C4-2B (cell line): ENCODE data around the gene GNGT2.
"Not testable (repeated sequence)": the region's sequence is repeated elsewhere in the genome, so short reads cannot be mapped to it uniquely, and the experiment has no call there.

Experiments
- H3K27ac ChIP-seq: fragments of 450-650 bp; 2 replicates; pipeline ENCODE4 v1.5.1; 2017
- ZFX ChIP-seq: fragments of 450-650 bp; IDR thresholded peaks from 2 replicates; pipeline ENCODE4 v1.6.1; 2017
- TF ChIP-seq, protein P1 (sequence below): fragments of 450-650 bp; conservative IDR thresholded peaks from 2 replicates; pipeline ENCODE4 v1.5.1; 2017; ENCODE audit warnings: mild to moderate bottlenecking

GNGT2 gene

DNA sequence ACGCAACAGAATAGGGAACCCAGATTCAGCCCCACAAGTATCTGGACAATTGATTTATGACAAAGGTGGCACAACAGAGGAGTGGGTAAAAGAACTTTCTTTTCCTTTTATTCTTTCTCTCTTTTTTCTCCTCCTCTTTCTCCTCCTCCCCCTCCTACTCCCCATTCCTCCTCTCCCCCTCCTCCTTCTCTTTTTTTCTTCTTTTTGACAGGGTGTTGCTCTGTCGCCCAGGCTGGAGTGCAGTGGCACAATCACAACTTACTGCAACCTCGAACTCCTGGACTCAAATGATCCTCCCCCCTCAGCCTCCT lies 16.1 kb downstream of the GNGT2 start:
- no peak overlapping the region for H3K27ac ChIP-seq
- TF ChIP-seq ZFX = no peak
- TF ChIP-seq, protein P1, sequence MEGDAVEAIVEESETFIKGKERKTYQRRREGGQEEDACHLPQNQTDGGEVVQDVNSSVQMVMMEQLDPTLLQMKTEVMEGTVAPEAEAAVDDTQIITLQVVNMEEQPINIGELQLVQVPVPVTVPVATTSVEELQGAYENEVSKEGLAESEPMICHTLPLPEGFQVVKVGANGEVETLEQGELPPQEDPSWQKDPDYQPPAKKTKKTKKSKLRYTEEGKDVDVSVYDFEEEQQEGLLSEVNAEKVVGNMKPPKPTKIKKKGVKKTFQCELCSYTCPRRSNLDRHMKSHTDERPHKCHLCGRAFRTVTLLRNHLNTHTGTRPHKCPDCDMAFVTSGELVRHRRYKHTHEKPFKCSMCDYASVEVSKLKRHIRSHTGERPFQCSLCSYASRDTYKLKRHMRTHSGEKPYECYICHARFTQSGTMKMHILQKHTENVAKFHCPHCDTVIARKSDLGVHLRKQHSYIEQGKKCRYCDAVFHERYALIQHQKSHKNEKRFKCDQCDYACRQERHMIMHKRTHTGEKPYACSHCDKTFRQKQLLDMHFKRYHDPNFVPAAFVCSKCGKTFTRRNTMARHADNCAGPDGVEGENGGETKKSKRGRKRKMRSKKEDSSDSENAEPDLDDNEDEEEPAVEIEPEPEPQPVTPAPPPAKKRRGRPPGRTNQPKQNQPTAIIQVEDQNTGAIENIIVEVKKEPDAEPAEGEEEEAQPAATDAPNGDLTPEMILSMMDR = no peak

DNA sequence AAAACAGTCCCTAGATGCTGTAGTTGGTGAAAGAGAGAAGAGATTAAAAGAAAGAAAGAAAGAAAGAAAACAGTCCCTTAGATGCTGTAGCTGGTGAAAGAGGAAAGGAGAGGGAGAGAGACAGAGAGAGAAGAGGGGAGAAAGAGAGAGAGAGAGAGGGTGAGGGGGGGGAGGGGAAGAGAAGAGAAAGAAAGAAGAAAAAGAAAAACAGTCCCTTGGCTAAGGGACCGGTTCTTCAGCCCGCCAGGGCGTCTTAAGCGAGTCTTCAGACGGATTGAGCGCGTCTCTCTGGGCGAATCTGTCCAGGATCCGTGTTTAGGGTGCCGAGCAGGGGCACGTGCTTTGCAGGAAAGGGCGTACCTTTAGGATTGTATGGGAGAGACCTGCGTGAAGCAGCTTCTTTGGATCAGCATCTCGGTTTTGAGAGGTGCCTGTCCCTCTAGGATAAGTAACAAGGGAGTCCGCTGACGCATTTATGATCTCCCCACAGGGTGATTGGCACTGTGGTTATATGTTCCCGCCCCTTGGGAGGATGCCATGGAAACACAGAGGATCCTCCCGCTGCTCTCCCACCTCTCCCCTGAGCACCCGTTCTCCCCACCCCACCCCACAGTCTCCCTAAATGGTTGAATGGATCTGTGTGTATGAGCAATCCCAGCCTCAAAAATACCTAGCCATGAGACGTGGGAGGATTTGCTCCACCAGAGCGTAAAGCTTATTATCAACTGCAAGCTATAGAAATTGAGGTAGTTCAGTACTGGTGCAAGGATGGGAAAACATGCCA lies 16.7 kb downstream of the GNGT2 start:
- no peak for TF ChIP-seq ZFX
- TF ChIP-seq, protein P1 = no peak
- H3K27ac ChIP-seq = peak overlapping the region; percentile 83

DNA sequence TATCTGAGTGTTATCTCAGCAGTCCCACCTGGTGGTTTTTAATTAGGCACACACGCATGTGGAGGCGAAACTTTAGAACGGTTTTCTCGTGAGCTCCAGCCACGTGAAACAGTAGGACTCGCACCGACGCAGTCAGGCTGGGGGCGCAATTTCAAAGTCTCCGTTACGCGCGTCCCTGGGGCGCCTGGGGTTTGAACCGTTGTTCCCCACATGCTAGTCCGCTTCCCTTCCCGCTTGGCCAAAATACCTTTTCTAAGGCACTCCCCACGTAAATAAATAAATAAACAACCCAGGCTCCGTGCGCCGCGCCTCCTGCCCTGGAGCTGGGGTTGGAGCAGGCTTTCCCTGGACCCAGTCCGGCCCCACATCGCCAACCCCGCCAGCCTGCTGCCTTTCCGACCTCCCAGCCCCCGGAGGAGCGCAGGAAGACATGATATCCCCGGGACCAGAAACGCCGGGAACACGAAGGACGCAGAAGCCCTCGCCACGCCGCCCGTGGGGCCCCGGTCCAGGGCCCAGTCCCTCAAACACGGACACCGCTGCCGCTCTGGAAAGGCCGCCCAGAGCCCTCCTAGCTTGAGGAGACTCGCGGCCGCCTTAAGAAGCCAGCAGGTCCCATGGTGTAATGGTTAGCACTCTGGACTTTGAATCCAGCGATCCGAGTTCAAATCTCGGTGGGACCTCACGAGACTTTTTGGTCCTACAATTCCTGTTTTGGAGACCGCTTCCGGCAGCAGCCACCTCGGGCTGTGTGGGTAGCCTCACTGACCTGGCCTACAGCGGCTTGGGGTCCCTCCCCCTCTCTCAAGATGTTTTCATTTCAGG lies 18.2 kb downstream of the GNGT2 start:
- TF ChIP-seq ZFX = peak; percentile 46; the same call in 1 of the 2 replicates
- TF ChIP-seq, protein P1 = peak; percentile 52
- peak overlapping the region; percentile 83 for H3K27ac ChIP-seq

DNA sequence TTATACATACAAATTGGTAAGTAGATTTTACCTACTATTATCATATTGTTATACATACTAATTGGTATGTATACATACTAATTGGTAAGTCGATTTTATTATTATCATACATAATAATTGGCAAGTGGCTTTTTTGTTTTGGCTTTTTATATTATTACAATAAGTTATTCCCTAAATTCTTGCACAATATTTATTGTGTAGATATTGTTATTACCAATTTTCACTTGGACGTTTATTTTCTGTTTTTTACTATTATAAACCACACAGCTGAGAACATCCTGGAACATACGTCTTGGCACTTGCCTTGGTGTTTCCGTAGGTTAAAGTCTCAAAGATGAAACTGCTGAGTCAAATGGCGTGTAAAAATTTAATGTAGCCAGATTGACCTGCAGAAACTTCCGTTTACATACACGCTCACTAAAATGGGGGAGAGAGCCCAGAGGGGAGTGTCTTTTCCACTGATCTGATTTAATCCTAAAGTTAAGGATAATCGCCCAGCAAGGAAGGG lies 18.9 kb downstream of the GNGT2 start:
- no peak for TF ChIP-seq ZFX
- TF ChIP-seq, protein P1 = no peak
- H3K27ac ChIP-seq = peak overlapping the region; percentile 83

DNA sequence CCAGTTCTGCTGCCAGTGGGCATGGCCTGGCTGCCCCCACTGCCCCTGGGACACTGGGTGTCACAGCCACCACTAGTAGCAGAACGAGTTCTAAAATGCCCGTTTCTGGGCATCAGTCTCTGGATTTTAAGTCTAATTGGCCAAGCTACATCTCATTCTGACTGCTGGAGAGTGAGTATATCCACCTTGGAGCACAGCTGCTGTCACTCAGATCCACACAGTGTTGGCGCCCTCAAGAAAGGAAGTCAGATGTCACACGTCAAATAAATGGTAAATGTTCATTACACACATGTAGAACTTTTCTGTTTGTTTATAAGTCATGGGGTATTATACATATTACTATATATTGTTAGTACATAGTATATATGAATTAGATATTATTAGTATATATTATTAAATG lies 19.4 kb downstream of the GNGT2 start:
- peak overlapping the region; percentile 65 for H3K27ac ChIP-seq

DNA sequence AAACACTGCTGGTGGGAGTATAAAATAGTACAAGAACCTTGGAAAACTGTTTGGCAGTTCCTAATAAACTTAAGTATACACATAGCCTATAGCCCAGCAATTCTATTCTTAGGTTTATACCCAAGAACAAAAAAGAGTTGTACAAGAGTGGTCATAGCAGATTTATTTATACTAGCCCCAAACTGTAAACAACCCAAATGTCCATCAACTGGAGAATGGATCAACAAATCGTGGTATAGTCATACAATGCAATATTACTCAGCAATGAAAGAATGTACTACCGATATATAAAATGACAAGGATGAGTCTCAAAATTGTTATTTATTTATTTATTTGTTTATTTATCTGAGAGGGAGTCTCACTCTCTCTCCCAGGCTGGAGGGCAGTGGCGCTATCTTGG lies 23.1 kb downstream of the GNGT2 start:
- TF ChIP-seq, protein P1 = no peak
- TF ChIP-seq ZFX = no peak
- H3K27ac ChIP-seq = no peak overlapping the region

More for the DNA sequence above, 19.4 kb downstream of the GNGT2 start:
- TF ChIP-seq ZFX = no peak
- TF ChIP-seq, protein P1 = no peak

DNA sequence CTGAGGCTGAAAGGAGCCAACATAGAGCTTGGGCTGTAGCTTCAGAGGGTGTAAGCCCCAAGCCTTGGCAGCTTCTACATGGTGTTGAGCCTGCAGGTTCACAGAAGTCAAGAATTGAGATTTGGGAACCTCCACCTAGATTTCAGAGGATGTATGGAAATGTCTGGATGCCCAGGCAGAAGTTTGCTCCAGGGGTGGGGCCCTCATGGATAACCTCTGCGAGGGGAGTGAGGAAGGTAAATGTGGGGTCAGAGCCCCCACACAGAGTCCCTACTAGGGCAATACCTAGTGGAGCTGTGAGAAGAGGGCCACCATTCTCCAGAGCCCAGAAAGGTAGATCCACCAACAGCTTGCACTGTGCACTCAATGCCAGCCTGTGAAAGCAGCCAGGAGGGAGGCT lies 25.0 kb downstream of the GNGT2 start:
- H3K27ac ChIP-seq = not testable (repeated sequence)

DNA sequence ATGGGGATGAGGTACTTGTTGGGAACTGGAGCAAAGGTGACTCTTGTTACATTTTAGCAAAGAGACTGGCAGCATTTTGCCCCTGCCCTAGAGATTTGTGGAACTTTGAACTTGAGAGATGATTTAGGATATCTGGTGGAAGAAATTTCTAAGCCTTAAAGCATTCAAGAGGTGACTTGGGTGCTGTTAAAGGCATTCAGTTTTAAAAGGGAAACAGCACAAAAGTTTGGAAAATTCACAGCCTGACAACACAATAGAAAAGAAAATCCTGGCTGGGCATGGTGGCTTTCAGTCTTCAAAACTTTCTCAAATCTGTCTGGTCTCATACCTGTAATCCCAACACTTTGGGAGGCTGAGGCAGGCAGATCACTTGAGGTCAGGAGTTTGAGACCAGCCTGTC lies 25.9 kb downstream of the GNGT2 start:
- not testable (repeated sequence) for H3K27ac ChIP-seq
